Measurements from ENCODE around the gene GAPDHS.

The GAPDHS gene

DNA sequence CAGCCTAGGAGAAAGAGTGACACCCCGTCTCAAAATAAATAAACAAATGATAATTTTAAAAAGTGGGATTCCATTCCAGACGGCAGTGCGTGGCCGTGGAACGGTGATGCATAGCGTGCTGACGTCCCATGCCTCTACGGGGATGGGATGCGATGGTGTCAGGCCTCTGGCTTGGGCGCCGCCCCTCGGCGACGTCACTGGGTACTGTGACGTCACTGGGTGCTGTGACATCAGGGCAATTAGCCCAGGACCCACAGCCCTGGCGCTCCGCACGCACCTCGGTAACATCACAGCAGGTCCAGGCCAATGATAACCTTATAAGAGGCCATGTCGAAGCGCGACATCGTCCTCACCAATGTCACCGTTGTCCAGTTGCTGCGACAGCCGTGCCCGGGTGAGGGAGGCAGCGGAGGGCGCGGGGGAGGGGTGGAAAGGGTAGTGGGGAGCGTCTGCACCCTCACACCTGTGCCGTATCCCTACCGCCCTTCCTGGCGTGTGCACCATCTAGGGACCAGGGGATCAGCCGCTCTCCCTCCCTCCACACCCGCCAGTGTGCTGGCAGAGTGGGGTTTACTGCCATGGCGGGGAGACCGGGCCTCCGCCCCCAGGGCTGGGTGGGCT, at the start of gene GAPDHS:
GAPDHS (plus strand) TSS at position 256 of the 621 bp plus-strand sequence; CDS start at position 328, 72 bp downstream.
- Mint-ChIP-seq H3K9me3 (ENCODE audit: low read depth) (no peaks in the 10 kb centered on the region), H3K36me3 (no peaks in the 10 kb centered on the region), H3K27ac (peak within 1 kb of the TSS; percentile 22), H3K27me3 (peaks cover 4% of the 10 kb centered on the region), H3K4me3 (peak within 1 kb of the TSS; percentile 86), H3K4me1 (ENCODE audit: low read depth) (peaks cover 15% of the 10 kb centered on the region)

DNA sequence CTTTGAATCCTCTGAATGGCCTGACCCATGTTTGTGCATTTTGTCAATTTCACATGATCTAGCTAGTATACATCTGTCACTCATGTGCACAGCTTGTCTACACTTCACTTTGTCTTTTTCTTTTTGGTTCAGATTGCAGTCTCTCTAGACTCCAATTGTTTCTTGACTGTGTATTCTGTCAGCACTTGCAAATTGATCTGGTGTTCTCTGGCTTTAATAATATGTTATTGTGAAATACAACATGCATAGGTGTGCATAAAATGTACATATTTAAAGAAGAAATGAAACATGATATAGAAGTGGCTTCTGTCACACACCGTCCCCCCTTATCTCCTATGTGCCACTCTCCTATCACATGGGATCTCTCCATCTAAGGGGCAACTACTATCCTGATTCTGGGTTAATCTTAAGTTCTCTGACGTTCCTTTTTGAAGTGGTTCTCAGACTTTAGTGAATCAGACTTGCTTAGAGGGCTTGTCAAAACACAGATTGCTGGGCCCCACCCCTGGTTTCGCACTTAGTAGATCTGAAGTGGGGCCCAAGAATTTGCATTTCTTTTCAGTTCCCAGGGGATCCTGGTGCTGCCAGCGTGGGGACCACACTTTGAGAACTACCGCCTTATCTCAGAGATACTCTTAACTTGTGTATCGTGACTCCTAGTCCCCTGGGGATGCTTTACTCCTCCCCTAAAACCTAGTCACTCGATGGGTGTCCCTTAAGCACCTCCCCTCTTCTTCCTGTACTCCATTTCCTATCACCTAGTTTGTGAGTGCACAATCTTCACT, 48.8 kb upstream of the GAPDHS start:
- H3K9me3 Mint-ChIP-seq (ENCODE audit: low read depth) = no peaks in the 10 kb centered on the region
- no peak overlapping the region for H3K27ac Mint-ChIP-seq
- H3K27me3 Mint-ChIP-seq = no peaks in the 10 kb centered on the region
- no peaks in the 10 kb centered on the region for H3K36me3 Mint-ChIP-seq
- peaks cover 7% of the 10 kb centered on the region for H3K4me1 Mint-ChIP-seq (ENCODE audit: low read depth)
- no peak overlapping the region for H3K4me3 Mint-ChIP-seq

- Mint-ChIP-seq H3K27me3 (peaks cover 2% of the 10 kb centered on the region), H3K9me3 (ENCODE audit: low read depth) (no peaks in the 10 kb centered on the region), H3K36me3 (no peaks in the 10 kb centered on the region), H3K4me3 (no peak overlapping the region), H3K27ac (no peak overlapping the region), H3K4me1 (ENCODE audit: low read depth) (peaks cover 7% of the 10 kb centered on the region)
These were observed 47.0 kb upstream of the GAPDHS start for GRCh38 chr19:35486268-35486708.

DNA sequence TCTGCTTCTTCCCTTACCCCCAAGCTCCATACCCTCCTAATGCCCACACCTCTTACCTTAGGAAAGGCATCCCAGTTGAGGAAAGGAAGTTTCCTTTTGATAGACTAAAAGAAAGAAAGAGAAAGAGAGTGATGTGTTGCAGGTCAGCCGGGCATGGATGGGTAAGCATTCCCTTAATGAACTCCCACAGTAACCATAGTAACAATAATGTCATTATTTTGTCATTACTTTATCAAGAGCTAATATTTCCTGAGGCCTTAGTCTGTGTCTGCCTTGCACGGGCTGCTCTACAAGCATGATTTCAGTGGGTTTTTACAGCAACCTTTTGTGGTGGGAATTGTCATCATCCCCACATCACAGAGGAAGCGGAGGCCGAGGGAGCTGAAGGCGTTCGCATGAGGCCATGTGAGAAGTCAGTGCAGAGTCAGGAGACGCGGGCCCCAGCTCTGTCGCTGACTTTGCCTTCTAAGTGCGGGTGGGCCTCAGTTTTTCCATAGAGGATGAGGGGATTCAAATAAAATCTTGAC, 45.5 kb upstream of the GAPDHS start:
- H3K36me3 Mint-ChIP-seq = no peaks in the 10 kb centered on the region
- no peak overlapping the region for H3K4me3 Mint-ChIP-seq
- no peaks in the 10 kb centered on the region for H3K9me3 Mint-ChIP-seq (ENCODE audit: low read depth)
- H3K27ac Mint-ChIP-seq = no peak overlapping the region
- peaks cover 7% of the 10 kb centered on the region for H3K4me1 Mint-ChIP-seq (ENCODE audit: low read depth)
- peaks cover 3% of the 10 kb centered on the region for H3K27me3 Mint-ChIP-seq

DNA sequence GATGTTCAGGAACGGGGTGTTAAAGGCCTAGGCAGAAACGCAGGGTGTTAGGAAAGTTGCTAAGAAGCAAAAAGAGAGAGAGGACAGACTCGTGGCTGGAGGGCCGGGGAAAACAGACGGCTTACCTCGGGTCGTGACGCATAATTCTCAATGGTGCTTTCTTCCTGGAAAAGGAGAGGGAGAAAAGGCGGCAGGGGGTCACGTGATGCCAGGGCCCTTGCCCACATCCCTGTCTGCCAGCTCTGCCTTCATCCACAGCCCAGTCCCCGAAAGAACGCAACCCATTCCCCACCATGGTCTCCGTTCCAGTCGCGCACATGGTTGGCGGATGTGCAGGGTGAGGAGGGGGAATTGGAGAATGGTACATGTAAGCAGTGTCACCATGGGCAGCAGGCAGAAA, 44.6 kb upstream of the GAPDHS start:
- Mint-ChIP-seq H3K4me3 (no peak overlapping the region), H3K36me3 (no peaks in the 10 kb centered on the region), H3K27me3 (peaks cover 3% of the 10 kb centered on the region), H3K4me1 (ENCODE audit: low read depth) (peaks cover 7% of the 10 kb centered on the region), H3K9me3 (ENCODE audit: low read depth) (no peaks in the 10 kb centered on the region), H3K27ac (no peak overlapping the region)

GRCh38 chr19:35490364-35490763, 42.9 kb upstream of the GAPDHS start, which contains the start of gene KRTDAP:
KRTDAP (minus strand) TSS chr19:35490464; CDS start chr19:35490442, 22 bp downstream.
- no peak within 1 kb of the TSS for H3K4me3 Mint-ChIP-seq
- H3K9me3 Mint-ChIP-seq (ENCODE audit: low read depth) = no peaks in the 10 kb centered on the region
- peaks cover 3% of the 10 kb centered on the region for H3K27me3 Mint-ChIP-seq
- H3K4me1 Mint-ChIP-seq (ENCODE audit: low read depth) = peaks cover 4% of the 10 kb centered on the region
- H3K36me3 Mint-ChIP-seq = no peaks in the 10 kb centered on the region
- H3K27ac Mint-ChIP-seq = no peak within 1 kb of the TSS

DNA sequence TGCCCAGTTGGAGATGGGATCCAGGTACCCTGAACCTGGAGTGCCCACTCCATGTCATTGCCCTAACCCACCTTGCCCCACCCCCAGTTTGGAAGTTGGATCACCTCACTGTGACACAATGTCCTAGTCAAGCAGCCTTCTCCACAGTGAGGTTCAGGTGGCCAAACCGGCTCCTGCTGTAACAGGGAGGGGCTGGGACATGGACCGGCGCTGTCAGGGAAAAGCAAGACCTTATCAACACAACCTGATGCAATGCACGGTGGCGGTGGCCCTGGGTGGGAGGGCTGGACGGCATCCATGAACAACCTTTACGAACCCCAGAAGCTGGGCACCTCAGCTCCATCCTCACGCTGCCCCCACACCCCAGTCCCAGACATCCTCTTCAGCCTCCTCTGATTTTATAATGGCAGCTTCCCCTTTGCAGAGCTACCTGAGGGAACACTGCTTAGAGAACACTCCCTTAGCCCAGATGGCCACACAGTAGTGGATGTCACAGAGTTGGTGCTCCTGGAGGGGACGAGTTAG, 41.4 kb upstream of the GAPDHS start:
- no peaks in the 10 kb centered on the region for H3K9me3 Mint-ChIP-seq (ENCODE audit: low read depth)
- H3K27ac Mint-ChIP-seq = no peak overlapping the region
- no peak overlapping the region for H3K4me3 Mint-ChIP-seq
- peaks cover 3% of the 10 kb centered on the region for H3K27me3 Mint-ChIP-seq
- no peaks in the 10 kb centered on the region for H3K36me3 Mint-ChIP-seq
- H3K4me1 Mint-ChIP-seq (ENCODE audit: low read depth) = peaks cover 7% of the 10 kb centered on the region

DNA sequence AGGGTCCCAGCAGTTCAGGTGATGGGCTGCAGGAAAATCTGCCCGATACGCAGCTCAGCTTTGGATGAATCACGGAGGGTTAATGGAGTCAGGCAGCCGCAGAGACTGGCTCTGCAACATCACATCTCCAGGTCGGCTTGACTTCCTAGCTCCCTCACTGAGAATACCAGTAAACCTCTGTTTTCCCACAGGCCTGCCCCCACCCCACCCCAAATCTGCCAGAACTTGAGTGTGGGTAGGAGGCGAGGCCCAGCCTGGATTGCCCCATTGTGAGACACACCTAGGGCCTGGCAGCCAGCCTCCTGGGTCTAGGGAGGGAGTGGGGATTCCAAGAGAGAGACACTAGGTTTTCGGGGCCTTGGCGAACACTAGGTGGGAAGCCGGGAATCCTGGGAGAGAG, 39.3 kb upstream of the GAPDHS start:
- Mint-ChIP-seq H3K4me1 (ENCODE audit: low read depth) (peaks cover 7% of the 10 kb centered on the region), H3K27ac (no peak overlapping the region), H3K27me3 (peaks cover 3% of the 10 kb centered on the region), H3K4me3 (no peak overlapping the region), H3K36me3 (no peaks in the 10 kb centered on the region), H3K9me3 (ENCODE audit: low read depth) (no peaks in the 10 kb centered on the region)

DNA sequence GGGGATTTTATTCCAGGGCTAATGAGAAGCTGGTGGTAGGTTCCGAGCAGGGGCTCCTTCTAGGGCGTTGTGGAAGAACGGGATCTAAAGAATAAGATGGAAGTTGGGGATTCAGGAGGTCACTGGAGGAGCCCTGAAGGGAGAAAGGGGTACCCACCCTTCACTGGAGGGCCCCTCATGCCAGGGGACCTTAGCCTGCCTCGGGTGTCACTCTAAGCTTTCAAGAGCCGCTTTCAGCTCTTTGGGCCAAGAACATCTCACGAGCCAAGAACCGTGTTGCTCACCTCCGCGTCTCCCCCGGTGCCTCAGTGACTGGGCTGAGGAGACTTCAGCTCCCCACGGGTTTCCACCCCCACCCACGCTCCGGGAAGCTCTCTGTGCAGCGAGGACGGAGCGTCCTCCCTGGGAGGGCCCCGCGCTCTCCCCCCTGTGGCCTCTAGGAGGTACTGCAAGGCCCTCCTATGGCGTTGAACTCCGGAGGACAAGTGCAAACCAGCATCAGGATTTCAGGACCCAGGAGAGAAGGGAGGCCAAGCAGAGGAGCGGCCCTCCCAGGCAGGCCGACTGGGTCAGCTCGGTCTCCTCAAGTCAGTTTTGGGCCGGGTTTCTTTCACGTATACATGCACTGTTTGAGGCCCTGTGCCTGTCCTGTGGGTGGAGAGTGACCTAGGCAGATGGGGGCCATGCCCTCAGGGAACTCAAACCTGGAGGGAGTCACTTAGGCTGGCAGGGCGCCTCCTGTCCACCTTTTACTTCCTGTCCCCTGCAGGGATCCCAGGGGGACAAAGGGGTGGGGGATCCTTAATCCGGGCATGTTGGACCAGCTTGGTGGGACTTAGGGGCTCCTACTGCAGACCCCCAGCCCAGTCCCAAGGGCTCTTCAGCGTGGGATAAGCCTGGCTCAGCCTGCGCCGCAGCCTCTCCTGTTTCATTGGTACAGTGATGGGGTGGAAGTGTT, 37.9 kb upstream of the GAPDHS start:
- H3K9me3 Mint-ChIP-seq (ENCODE audit: low read depth) = no peaks in the 10 kb centered on the region
- H3K4me1 Mint-ChIP-seq (ENCODE audit: low read depth) = peaks cover 7% of the 10 kb centered on the region
- H3K4me3 Mint-ChIP-seq = peak overlapping the region; percentile 13
- H3K27ac Mint-ChIP-seq = no peak overlapping the region
- no peaks in the 10 kb centered on the region for H3K36me3 Mint-ChIP-seq
- H3K27me3 Mint-ChIP-seq = peaks cover 3% of the 10 kb centered on the region

DNA sequence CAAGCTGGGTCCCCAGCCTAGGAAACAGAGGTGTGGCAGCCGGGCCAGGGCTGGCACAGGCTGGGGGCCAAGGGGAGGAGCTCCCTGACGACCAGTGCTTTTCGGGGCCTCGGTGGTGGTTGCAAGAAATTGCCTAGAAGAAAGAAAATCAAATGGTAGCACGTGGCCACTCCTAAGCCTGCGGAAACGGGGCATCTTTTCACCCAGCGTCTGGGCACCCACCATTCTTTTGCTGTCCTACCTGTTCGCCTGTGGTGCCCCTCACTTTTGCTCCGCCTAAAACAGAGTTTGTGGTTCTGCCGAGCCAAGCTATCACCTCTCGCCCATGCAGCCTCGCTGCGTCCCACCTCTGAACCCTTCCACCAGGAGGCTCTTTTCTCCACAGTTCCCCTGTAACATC, 35.9 kb upstream of the GAPDHS start:
- Mint-ChIP-seq H3K4me1 (ENCODE audit: low read depth) (peaks cover 7% of the 10 kb centered on the region), H3K27me3 (no peaks in the 10 kb centered on the region), H3K36me3 (no peaks in the 10 kb centered on the region), H3K9me3 (ENCODE audit: low read depth) (no peaks in the 10 kb centered on the region), H3K27ac (no peak overlapping the region), H3K4me3 (no peak overlapping the region)

- Mint-ChIP-seq H3K27me3 (no peaks in the 10 kb centered on the region), H3K4me1 (ENCODE audit: low read depth) (peaks cover 7% of the 10 kb centered on the region), H3K27ac (no peak overlapping the region), H3K9me3 (ENCODE audit: low read depth) (no peaks in the 10 kb centered on the region), H3K4me3 (no peak overlapping the region), H3K36me3 (no peaks in the 10 kb centered on the region)
These were observed 35.0 kb upstream of the GAPDHS start for GRCh38 chr19:35498220-35498619.

DNA sequence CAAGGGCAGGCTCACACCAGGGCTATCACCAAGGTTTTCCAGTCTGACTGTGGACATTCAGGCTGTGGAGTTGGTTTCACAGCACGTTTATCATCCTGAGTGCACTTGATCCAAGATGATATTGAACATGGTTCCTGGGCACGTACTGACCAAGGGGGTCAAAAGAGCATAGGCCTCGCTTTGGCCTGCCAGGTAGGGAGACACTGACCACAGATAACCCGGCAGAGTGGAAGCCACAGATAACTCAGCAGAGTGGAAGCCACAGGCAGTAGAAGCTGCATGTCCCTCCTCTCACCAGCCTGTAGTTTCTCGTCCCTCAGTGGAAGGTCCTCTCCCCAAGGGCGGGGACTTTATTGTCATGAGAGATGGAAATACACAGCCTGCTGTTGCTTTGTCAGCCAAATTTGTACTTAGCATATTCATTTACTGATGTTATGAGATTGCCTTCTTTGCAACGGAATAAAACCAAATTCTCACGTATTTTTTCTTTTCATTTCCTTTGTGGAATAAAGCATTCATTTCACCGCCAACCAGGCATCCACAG, 34.2 kb upstream of the GAPDHS start:
- H3K4me3 Mint-ChIP-seq = no peak overlapping the region
- H3K27me3 Mint-ChIP-seq = no peaks in the 10 kb centered on the region
- no peak overlapping the region for H3K27ac Mint-ChIP-seq
- H3K9me3 Mint-ChIP-seq (ENCODE audit: low read depth) = no peaks in the 10 kb centered on the region
- H3K4me1 Mint-ChIP-seq (ENCODE audit: low read depth) = peaks cover 7% of the 10 kb centered on the region
- no peaks in the 10 kb centered on the region for H3K36me3 Mint-ChIP-seq

- H3K36me3 Mint-ChIP-seq = no peaks in the 10 kb centered on the region
- no peak overlapping the region for H3K27ac Mint-ChIP-seq
- H3K27me3 Mint-ChIP-seq = peaks cover 3% of the 10 kb centered on the region
- H3K4me3 Mint-ChIP-seq = no peak overlapping the region
- H3K4me1 Mint-ChIP-seq (ENCODE audit: low read depth) = peaks cover under 1% of the 10 kb centered on the region
- no peaks in the 10 kb centered on the region for H3K9me3 Mint-ChIP-seq (ENCODE audit: low read depth)
These were observed 32.6 kb upstream of the GAPDHS start for GRCh38 chr19:35500611-35501010.

DNA sequence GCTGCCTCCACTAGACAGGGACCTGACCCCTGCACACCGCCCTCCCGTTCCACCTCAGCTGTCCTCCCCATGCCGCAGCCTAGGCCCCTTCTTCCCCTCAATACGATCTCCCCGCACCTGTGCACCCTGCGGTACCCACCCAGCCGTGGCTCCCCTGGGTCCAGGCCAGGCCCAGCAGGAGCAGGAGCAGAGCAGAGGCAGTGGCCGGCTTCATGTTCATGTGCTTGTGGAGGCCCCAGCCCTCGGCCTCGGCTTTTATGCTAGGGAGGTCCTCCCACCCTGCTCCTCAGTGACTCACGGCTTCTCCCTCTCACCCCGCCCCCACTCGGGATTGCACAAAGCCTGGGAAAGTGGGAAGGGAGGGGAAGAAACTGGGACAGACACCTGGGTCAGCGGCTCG, 31.6 kb upstream of the GAPDHS start:
- Mint-ChIP-seq H3K36me3 (no peaks in the 10 kb centered on the region), H3K9me3 (ENCODE audit: low read depth) (no peaks in the 10 kb centered on the region), H3K27me3 (peaks cover 8% of the 10 kb centered on the region), H3K27ac (no peak overlapping the region), H3K4me1 (ENCODE audit: low read depth) (no peaks in the 10 kb centered on the region), H3K4me3 (no peak overlapping the region)
